ENCODE data around the gene DPAGT1. TPM values are rescaled to one million over a fixed set of nuclear protein-coding genes. Genes with fewer than 3 reads are reported as not detected.
A peak's percentile ranks its signal among the peaks of the same experiment; 100 is the strongest.

Gene DPAGT1
- total RNA-seq, 1 donor, result 6.7 TPM

- Histone ChIP-seq H3K4me3 (ENCODE audit: low read length) (no peak overlapping the region), H3K27me3 (ENCODE audit: insufficient read depth, low read length) (no peaks in the 10 kb centered on the region), H3K4me1 (ENCODE audit: insufficient read depth, low read length) (peaks cover 45% of the 10 kb centered on the region), H3K9me3 (ENCODE audit: low read depth, low read length) (no peaks in the 10 kb centered on the region)
Measured at GRCh38 chr11:119092880-119093842, 8.5 kb downstream of the DPAGT1 start.

- Histone ChIP-seq H3K9me3 (ENCODE audit: low read depth, low read length) (no peaks in the 10 kb centered on the region), H3K4me1 (ENCODE audit: insufficient read depth, low read length) (peaks cover 52% of the 10 kb centered on the region), H3K4me3 (ENCODE audit: low read length) (no peak overlapping the region), H3K27me3 (ENCODE audit: insufficient read depth, low read length) (no peaks in the 10 kb centered on the region)
Measured at GRCh38 chr11:119091966-119092879, 9.4 kb downstream of the DPAGT1 start.

- H3K27me3 ChIP-seq (ENCODE audit: insufficient read depth, low read length), result no peaks in the 10 kb centered on the region
- H3K4me3 ChIP-seq (ENCODE audit: low read length), result no peak overlapping the region
- H3K9me3 ChIP-seq (ENCODE audit: low read depth, low read length), result no peaks in the 10 kb centered on the region
- peaks cover 55% of the 10 kb centered on the region for H3K4me1 ChIP-seq (ENCODE audit: insufficient read depth, low read length)
Measured at GRCh38 chr11:119091178-119091577, 10.5 kb downstream of the DPAGT1 start.

- Histone ChIP-seq H3K4me3 (ENCODE audit: low read length) (no peak overlapping the region), H3K4me1 (ENCODE audit: insufficient read depth, low read length) (peaks cover 62% of the 10 kb centered on the region), H3K9me3 (ENCODE audit: low read depth, low read length) (no peaks in the 10 kb centered on the region), H3K27me3 (ENCODE audit: insufficient read depth, low read length) (no peaks in the 10 kb centered on the region)
Measured at GRCh38 chr11:119089319-119089718, 12.3 kb downstream of the DPAGT1 start.

GRCh38 chr11:119088406-119088805, 13.2 kb downstream of the DPAGT1 start:
- Histone ChIP-seq H3K4me1 (ENCODE audit: insufficient read depth, low read length) (peaks cover 56% of the 10 kb centered on the region), H3K27me3 (ENCODE audit: insufficient read depth, low read length) (no peaks in the 10 kb centered on the region), H3K4me3 (ENCODE audit: low read length) (no peak overlapping the region), H3K9me3 (ENCODE audit: low read depth, low read length) (no peaks in the 10 kb centered on the region)

- no peaks in the 10 kb centered on the region for H3K27me3 ChIP-seq (ENCODE audit: insufficient read depth, low read length)
- H3K4me3 ChIP-seq (ENCODE audit: low read length), result no peak overlapping the region
- no peaks in the 10 kb centered on the region for H3K9me3 ChIP-seq (ENCODE audit: low read depth, low read length)
- H3K4me1 ChIP-seq (ENCODE audit: insufficient read depth, low read length), result peaks cover 50% of the 10 kb centered on the region
Measured at GRCh38 chr11:119087747-119088241, 13.9 kb downstream of the DPAGT1 start.

GRCh38 chr11:119087123-119087522, 14.5 kb downstream of the DPAGT1 start:
- Histone ChIP-seq H3K4me1 (ENCODE audit: insufficient read depth, low read length) (peaks cover 43% of the 10 kb centered on the region), H3K4me3 (ENCODE audit: low read length) (no peak overlapping the region), H3K27me3 (ENCODE audit: insufficient read depth, low read length) (no peaks in the 10 kb centered on the region), H3K9me3 (ENCODE audit: low read depth, low read length) (no peaks in the 10 kb centered on the region)

GRCh38 chr11:119085437-119085847, 16.2 kb downstream of the DPAGT1 start:
- H3K4me3 ChIP-seq (ENCODE audit: low read length), result peak overlapping the region; percentile 80

GRCh38 chr11:119084663-119085436, 16.8 kb downstream of the DPAGT1 start, which contains the start of gene HMBS:
TSS of gene HMBS (plus strand) at chr11:119084881. CDS start at chr11:119085034, 153 bp downstream.
- Histone ChIP-seq H3K9me3 (ENCODE audit: low read depth, low read length) (no peaks in the 10 kb centered on the region), H3K4me3 (ENCODE audit: low read length) (peak within 1 kb of the TSS; percentile 80), H3K4me1 (ENCODE audit: insufficient read depth, low read length) (peaks cover 30% of the 10 kb centered on the region), H3K27me3 (ENCODE audit: insufficient read depth, low read length) (no peaks in the 10 kb centered on the region)

More at GRCh38 chr11:119085437-119085847, 16.2 kb downstream of the DPAGT1 start:
- Histone ChIP-seq H3K9me3 (ENCODE audit: low read depth, low read length) (no peaks in the 10 kb centered on the region), H3K4me1 (ENCODE audit: insufficient read depth, low read length) (peaks cover 33% of the 10 kb centered on the region), H3K27me3 (ENCODE audit: insufficient read depth, low read length) (no peaks in the 10 kb centered on the region)

- Histone ChIP-seq H3K27me3 (ENCODE audit: insufficient read depth, low read length) (no peaks in the 10 kb centered on the region), H3K4me3 (ENCODE audit: low read length) (no peak overlapping the region), H3K9me3 (ENCODE audit: low read depth, low read length) (no peaks in the 10 kb centered on the region), H3K4me1 (ENCODE audit: insufficient read depth, low read length) (peaks cover 18% of the 10 kb centered on the region)
Measured at GRCh38 chr11:119081682-119082260, 19.9 kb downstream of the DPAGT1 start.

- no peaks in the 10 kb centered on the region for H3K9me3 ChIP-seq (ENCODE audit: low read depth, low read length)
- no peaks in the 10 kb centered on the region for H3K27me3 ChIP-seq (ENCODE audit: insufficient read depth, low read length)
- no peaks in the 10 kb centered on the region for H3K4me1 ChIP-seq (ENCODE audit: insufficient read depth, low read length)
- H3K4me3 ChIP-seq (ENCODE audit: low read length), result no peak overlapping the region
Measured at GRCh38 chr11:119078675-119079420, 22.8 kb downstream of the DPAGT1 start.

GRCh38 chr11:119077839-119078238, 23.8 kb downstream of the DPAGT1 start:
- Histone ChIP-seq H3K4me1 (ENCODE audit: insufficient read depth, low read length) (no peaks in the 10 kb centered on the region), H3K27me3 (ENCODE audit: insufficient read depth, low read length) (no peaks in the 10 kb centered on the region), H3K4me3 (ENCODE audit: low read length) (no peak overlapping the region), H3K9me3 (ENCODE audit: low read depth, low read length) (no peaks in the 10 kb centered on the region)

- Histone ChIP-seq H3K27me3 (ENCODE audit: insufficient read depth, low read length) (no peaks in the 10 kb centered on the region), H3K4me3 (ENCODE audit: low read length) (peak within 1 kb of the TSS; percentile 87), H3K9me3 (ENCODE audit: low read depth, low read length) (no peaks in the 10 kb centered on the region), H3K4me1 (ENCODE audit: insufficient read depth, low read length) (peaks cover 33% of the 10 kb centered on the region)
Measured at GRCh38 chr11:119067371-119068222, 34.1 kb downstream of the DPAGT1 start, which contains the start of gene VPS11. TSS of gene VPS11 (plus strand) at chr11:119067818. CDS start at chr11:119067824, 6 bp downstream.
